Kidney epithelial cell (primary cell): ENCODE measurements around the gene U2SURP. TPM values are rescaled to one million over a fixed set of nuclear protein-coding genes. Genes with fewer than 3 reads are reported as not detected.
"Not testable (repeated sequence)": the region's sequence is repeated elsewhere in the genome, so short reads cannot be mapped to it uniquely, and the experiment has no call there.

Experiments
- DNase-seq: peaks from one replicate; pipeline ENCODE4 v3.0.0-alpha.2; 2010; ENCODE audit warnings: low read depth
- H3K27me3 ChIP-seq: 2 replicates; pipeline ENCODE4 v1.6.0; 2011; ENCODE audit warnings: low read length; ENCODE audit not compliant: control insufficient read depth, insufficient read depth
- H3K36me3 ChIP-seq: 2 replicates; pipeline ENCODE4 v1.5.1; 2011; ENCODE audit warnings: low read length; ENCODE audit not compliant: control insufficient read depth, insufficient read depth
- H3K4me3 ChIP-seq: 2 replicates; pipeline ENCODE4 v1.5.1; 2011; ENCODE audit warnings: low read depth, mild to moderate bottlenecking, control low read depth, low read length
- total RNA-seq: library from RNA; depleted of rRNA; stranded (reverse); fragments of >200 nt; gene quantifications from 2 replicates; pipeline ENCODE4 v1.2.3, GENCODE V29; 2015
- TF ChIP-seq, protein P1 (sequence below): IDR thresholded peaks from 2 replicates; pipeline ENCODE4 v1.5.1; 2011; ENCODE audit warnings: mild to moderate bottlenecking, moderate library complexity, low read length, control low read depth, inconsistent platforms; ENCODE audit not compliant: insufficient read depth, poor library complexity, severe bottlenecking

Gene U2SURP
- total RNA-seq, 1 donor from 2014 or later = 60.6 TPM

DNA sequence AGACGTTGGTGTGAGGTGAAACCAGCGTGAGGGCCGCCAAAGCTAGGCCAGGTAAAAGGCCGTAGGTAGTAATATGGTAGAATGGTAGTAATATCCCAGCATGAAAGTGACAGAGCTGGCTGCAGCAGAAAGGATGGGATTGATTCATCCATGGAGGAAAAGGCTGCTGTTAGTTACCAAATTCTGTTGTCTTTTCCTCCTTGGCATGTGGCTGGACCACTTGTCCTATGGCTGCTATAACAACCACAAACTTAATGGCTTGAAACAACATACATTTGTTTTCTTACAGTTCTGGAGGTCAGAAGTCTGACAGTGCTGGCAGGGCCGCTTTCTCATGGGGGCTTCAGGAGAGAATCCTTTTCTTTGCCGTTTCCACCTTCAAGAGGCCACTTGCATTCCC lies 70.4 kb downstream of the U2SURP start:
- Histone ChIP-seq H3K36me3 (no peaks in the 10 kb centered on the region), H3K27me3 (no peaks in the 10 kb centered on the region), H3K4me3 (no peak overlapping the region)
- TF ChIP-seq, protein P1, sequence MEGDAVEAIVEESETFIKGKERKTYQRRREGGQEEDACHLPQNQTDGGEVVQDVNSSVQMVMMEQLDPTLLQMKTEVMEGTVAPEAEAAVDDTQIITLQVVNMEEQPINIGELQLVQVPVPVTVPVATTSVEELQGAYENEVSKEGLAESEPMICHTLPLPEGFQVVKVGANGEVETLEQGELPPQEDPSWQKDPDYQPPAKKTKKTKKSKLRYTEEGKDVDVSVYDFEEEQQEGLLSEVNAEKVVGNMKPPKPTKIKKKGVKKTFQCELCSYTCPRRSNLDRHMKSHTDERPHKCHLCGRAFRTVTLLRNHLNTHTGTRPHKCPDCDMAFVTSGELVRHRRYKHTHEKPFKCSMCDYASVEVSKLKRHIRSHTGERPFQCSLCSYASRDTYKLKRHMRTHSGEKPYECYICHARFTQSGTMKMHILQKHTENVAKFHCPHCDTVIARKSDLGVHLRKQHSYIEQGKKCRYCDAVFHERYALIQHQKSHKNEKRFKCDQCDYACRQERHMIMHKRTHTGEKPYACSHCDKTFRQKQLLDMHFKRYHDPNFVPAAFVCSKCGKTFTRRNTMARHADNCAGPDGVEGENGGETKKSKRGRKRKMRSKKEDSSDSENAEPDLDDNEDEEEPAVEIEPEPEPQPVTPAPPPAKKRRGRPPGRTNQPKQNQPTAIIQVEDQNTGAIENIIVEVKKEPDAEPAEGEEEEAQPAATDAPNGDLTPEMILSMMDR = no peak
- no peak for DNase-seq

DNA sequence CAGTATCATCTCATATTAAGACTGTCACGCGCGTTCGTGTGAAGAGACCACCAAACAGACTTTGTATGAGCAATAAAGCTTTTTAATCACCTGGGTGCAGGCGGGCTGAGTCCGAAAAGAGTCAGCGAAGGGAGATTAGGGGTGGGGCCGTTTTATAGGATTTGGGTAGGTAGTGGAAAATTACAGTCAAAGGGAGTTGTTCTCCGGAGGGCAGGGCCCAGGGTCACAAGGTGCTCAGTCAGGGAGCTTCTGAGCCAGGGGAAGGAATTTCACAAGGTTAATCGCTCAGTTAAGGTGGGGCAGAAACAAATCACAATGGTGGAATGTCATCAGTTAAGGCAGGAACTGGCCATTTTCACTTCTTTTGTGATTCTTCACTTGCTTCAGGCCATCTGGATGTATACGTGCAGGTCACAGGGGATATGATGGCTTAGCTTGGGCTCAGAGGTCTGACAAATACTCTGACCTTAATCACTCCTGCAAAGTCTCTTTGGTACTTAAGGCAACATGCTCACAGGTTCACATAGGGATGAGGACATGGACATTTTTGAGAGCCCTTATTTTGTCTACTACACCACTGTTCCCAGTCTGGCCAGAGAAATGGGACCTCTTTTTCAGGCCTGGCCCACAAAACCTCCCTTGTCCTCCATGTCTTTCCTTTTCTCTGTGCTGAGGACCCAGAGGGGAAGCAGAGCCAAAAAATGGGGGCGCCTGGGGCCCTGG lies 71.1 kb downstream of the U2SURP start:
- not testable (repeated sequence) for H3K27me3 ChIP-seq, DNase-seq, H3K4me3 ChIP-seq, H3K36me3 ChIP-seq

DNA sequence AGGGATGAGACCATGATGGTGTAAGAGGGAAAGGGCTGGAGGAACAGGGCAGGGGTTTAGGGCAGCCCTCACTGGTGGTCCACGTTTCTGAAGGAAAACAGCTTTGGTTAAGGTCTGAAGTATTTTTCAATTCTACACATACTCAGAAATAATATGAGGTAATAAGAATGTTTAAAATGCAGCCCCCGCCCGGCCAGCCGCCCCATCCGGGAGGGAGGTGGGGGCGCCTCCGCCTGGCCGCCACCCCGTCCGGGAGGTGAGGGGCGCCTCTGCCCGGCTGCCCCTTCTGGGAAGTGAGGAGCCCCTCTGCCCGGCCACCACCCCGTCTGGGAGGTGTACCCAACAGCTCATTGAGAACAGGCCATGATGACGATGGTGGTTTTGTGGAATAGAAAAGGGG lies 72.2 kb downstream of the U2SURP start:
- DNase-seq, H3K4me3 ChIP-seq, H3K27me3 ChIP-seq, H3K36me3 ChIP-seq: not testable (repeated sequence)

DNA sequence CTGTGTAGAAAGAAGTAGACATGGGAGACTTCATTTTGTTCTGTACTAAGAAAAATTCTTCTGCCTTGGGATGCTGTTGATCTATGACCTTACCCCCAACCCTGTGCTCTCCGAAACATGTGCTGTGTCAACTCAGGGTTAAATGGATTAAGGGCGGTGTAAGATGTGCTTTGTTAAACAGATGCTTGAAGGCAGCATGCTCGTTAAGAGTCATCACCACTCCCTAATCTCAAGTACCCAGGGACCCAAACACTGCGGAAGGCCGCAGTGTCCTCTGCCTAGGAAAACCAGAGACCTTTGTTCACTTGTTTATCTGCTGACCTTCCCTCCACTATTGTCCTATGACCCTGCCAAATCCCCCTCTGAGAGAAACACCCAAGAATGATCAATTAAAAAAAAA lies 72.6 kb downstream of the U2SURP start:
- not testable (repeated sequence) for H3K4me3 ChIP-seq, H3K27me3 ChIP-seq, H3K36me3 ChIP-seq, DNase-seq

DNA sequence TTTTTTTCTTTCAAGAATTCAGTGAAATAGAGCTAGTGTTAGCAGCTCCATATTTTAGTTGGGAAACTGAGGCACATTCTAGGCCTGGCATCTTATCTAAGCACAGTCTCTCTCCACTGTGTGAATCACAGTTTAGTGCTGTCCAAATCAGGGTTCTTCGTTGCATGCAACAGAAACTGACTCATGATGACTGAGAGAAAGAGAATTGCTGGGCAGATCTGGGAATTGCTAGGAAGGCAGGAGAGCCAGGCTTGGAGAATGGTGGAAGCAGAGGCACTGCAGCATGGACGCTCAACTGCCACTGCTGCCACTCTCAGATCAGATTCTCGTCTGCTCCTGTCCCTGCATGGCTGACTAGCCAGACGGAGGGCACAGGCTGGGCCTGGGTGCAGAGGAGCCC lies 77.5 kb downstream of the U2SURP start:
- Histone ChIP-seq H3K36me3 (no peaks in the 10 kb centered on the region), H3K4me3 (no peak overlapping the region), H3K27me3 (no peaks in the 10 kb centered on the region)
- TF ChIP-seq, protein P1 = no peak
- DNase-seq = peak; percentile 19

DNA sequence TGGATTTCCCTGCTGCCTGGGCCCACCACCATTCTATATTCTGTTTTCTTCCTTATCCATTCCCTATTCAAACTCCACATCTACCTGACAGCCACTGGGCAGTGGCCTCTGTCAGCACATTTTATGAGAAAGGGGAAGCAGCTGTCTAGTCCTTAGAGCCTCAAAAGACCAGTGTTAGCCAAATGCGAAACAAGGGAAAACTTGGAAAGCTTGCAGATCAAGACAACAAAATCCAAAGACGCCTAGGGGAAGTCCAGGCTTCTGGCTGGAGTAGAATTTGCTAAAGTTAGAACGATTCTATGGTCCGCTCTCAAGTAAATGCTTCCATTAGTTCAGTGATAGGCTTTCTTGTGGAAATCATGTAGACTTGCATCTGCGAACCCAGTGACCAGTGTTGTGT lies 78.8 kb downstream of the U2SURP start:
- DNase-seq = no peak
- Histone ChIP-seq H3K36me3 (no peaks in the 10 kb centered on the region), H3K4me3 (no peak overlapping the region), H3K27me3 (no peaks in the 10 kb centered on the region)
- TF ChIP-seq, protein P1 = no peak

DNA sequence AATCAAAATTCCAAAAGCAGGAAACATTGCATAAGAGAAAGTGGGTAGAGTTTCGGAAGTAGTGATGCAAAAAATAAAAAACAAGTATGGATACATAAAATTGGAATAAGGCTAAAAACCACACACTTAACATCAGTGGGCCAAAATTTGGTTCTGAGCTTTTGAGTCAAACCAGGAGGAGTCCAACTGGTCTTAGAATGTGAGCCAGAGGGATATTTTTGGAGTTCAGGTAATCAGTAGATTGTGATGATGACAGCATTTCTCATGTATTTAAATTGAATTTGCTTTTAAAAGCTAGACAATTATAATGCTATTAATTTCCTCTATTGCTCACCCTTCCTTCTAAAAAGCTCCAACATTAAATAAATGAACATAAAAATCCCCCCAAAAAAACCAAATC lies 80.0 kb downstream of the U2SURP start:
- TF ChIP-seq, protein P1 = no peak
- Histone ChIP-seq H3K4me3 (no peak overlapping the region), H3K27me3 (no peaks in the 10 kb centered on the region), H3K36me3 (no peaks in the 10 kb centered on the region)
- DNase-seq = no peak
